Sigmoid colon (tissue), 4 donors: ENCODE results near the gene ZWINT.

Experiments
- CTCF ChIP-seq, 4 experiments: fragments of 450-650 bp in 3 of 4; fragments of 200-600 bp in 1 of 4; IDR thresholded peaks; one replicate each; pipeline ENCODE4 v1.5.1; 2016 to 2019; ENCODE audit warnings: antibody characterized with exemption in 4 of 4, mild to moderate bottlenecking in 3 of 4, moderate library complexity in 2 of 4
- EP300 ChIP-seq, 4 donors: sonication (generic); formaldehyde crosslinking; IDR thresholded peaks; one replicate each; pipeline ENCODE4 v1.6.1; 2017; ENCODE audit warnings: antibody characterized with exemption in 4 of 4
- POLR2A ChIP-seq, 2 donors: fragments of 450-650 bp; IDR thresholded peaks; one replicate each; pipeline ENCODE4 v1.6.1; 2016; ENCODE audit warnings: antibody characterized with exemption in 2 of 2, mild to moderate bottlenecking in 2 of 2, moderate library complexity in 2 of 2
- POLR2AphosphoS5 ChIP-seq, 4 donors: sonication (generic); formaldehyde crosslinking; IDR thresholded peaks; one replicate each; pipeline ENCODE4 v1.6.1; 2017; ENCODE audit warnings: antibody characterized with exemption in 4 of 4

GRCh38 chr10:56316603-56317002 lies 44.5 kb downstream of the ZWINT start:
- TF ChIP-seq CTCF (IDR thresholded peaks at IDR 0.05), result no peak
- no peak for TF ChIP-seq POLR2A (IDR thresholded peaks at IDR 0.05)
- no peak for TF ChIP-seq EP300 (IDR thresholded peaks at IDR 0.05)
- TF ChIP-seq POLR2AphosphoS5 (IDR thresholded peaks at IDR 0.05), result no peak
